ENCODE measurements around the gene NINJ1.

Gene NINJ1

GRCh38 chr9:93097511-93098201, 36.4 kb downstream of the NINJ1 start:
- Histone ChIP-seq H3K4me3 (peak overlapping the region; percentile 91), H3K27ac (peak overlapping the region; percentile 97 to 98)
- TF ChIP-seq CTCF (IDR thresholded peaks at IDR 0.05), result no peak
- DNase-seq (ENCODE audit: low spot score), result peak; percentile 83

- no peak for TF ChIP-seq CTCF (IDR thresholded peaks at IDR 0.05)
- peak overlapping the region; percentile 91 for H3K4me3 ChIP-seq
- H3K27ac ChIP-seq, result peak overlapping the region; percentile 97 to 98
- DNase-seq (ENCODE audit: low spot score), result peak; percentile 80
Observed at GRCh38 chr9:93096811-93097382, 37.2 kb downstream of the NINJ1 start.

- Histone ChIP-seq H3K27ac (peak within 1 kb of the TSS; percentile 98), H3K4me3 (peak within 1 kb of the TSS; percentile 91)
- DNase-seq (ENCODE audit: low spot score), result no peak
- TF ChIP-seq CTCF (IDR thresholded peaks at IDR 0.05), result no peak
Observed at GRCh38 chr9:93096131-93096802, 37.8 kb downstream of the NINJ1 start, which contains the start of gene CARD19. Gene CARD19, plus strand, starts transcription at chr9:93096217. Its CDS starts 129 bp downstream, at chr9:93096346.

GRCh38 chr9:93095205-93096130, 38.6 kb downstream of the NINJ1 start:
- peak; percentile 100 for DNase-seq (ENCODE audit: low spot score)
- peak overlapping the region; percentile 92 to 98 for H3K27ac ChIP-seq
- peak overlapping the region; percentile 91 for H3K4me3 ChIP-seq
- no peak for TF ChIP-seq CTCF (IDR thresholded peaks at IDR 0.05)

- Histone ChIP-seq H3K4me3 (peak overlapping the region; percentile 74), H3K27ac (peak overlapping the region; percentile 92 to 98)
- DNase-seq (ENCODE audit: low spot score), result no peak
- TF ChIP-seq CTCF (IDR thresholded peaks at IDR 0.05), result no peak
Observed at GRCh38 chr9:93094658-93095204, 39.3 kb downstream of the NINJ1 start.

- Histone ChIP-seq H3K27ac (peak overlapping the region; percentile 92 to 98), H3K4me3 (no peak overlapping the region)
- DNase-seq (ENCODE audit: low spot score), result peak; percentile 77
- TF ChIP-seq CTCF (IDR thresholded peaks at IDR 0.05), result no peak
Observed at GRCh38 chr9:93093877-93094657, 40.0 kb downstream of the NINJ1 start.

All from coronary artery (tissue), 2 donors.